ENCODE results near the gene PHLPP1. TPM values are rescaled to one million over a fixed set of nuclear protein-coding genes. Genes with fewer than 3 reads are reported as not detected.

Gene PHLPP1
- total and polyA plus RNA-seq, 9 of the 15 experiments (the other 6 are each of a cell fraction or from before 2014, with no cell fraction given) = 0.56 to 9.0 (median 4.5) TPM

- TF ChIP-seq HMGXB4 (CRISPR knock-in tag; IDR thresholded peaks at IDR 0.05) (no peak), TOE1 (IDR thresholded peaks at IDR 0.05; ENCODE audit: borderline replicate concordance) (no peak), TOE1 (CRISPR knock-in tag; IDR thresholded peaks at IDR 0.05; ENCODE audit: borderline replicate concordance, low read depth) (no peak), SRSF1 (IDR thresholded peaks at IDR 0.05; ENCODE audit: low read depth, low read length) (no peak), ZBTB26 (CRISPR knock-in tag; IDR thresholded peaks at IDR 0.05) (no peak), CTBP1 (IDR thresholded peaks at IDR 0.05; ENCODE audit: borderline replicate concordance) (peak; percentile 57), CBX1 (IDR thresholded peaks at IDR 0.05; ENCODE audit: low read depth) (no peak), ZNF384 (IDR thresholded peaks at IDR 0.05; ENCODE audit: low read depth, low read length) (no peak), C11orf30 (IDR thresholded peaks at IDR 0.05; ENCODE audit: low read depth) (peak; percentile 65), SMAD3 (CRISPR knock-in tag; conservative IDR thresholded peaks at IDR 0.05) (no peak), NKRF (IDR thresholded peaks at IDR 0.05; ENCODE audit: borderline replicate concordance) (no peak), ZNF398 (CRISPR knock-in tag; IDR thresholded peaks at IDR 0.05) (no peak), E2F4 (CRISPR knock-in tag; IDR thresholded peaks at IDR 0.05; ENCODE audit: low read depth) (no peak), PRMT5 (CRISPR knock-in tag; IDR thresholded peaks at IDR 0.05) (no peak), ZNF316 (IDR thresholded peaks at IDR 0.05) (peak; percentile 43), RAD21 (CRISPR knock-in tag; conservative IDR thresholded peaks at IDR 0.05 in 1 of 2, IDR thresholded peaks at IDR 0.05 in 1 of 2) (no peak), SMARCB1 (IDR thresholded peaks at IDR 0.05; ENCODE audit: insufficient read length, low read depth) (no peak), MAFG (tag; conservative IDR thresholded peaks at IDR 0.05) (peak; percentile 41; the same call in 1 of the 2 replicates), ZNF583 (CRISPR knock-in tag; IDR thresholded peaks at IDR 0.05) (no peak), ZNF263 (CRISPR knock-in tag; IDR thresholded peaks at IDR 0.05; ENCODE audit: borderline replicate concordance) (no peak), SMARCA4 (IDR thresholded peaks at IDR 0.05) (peak; percentile 52; the same call in 1 of the 2 replicates)
Measured at GRCh38 chr18:62829936-62830335, 114.6 kb downstream of the PHLPP1 start (continued).
